Measurements from ENCODE around the gene ZSCAN5A. TPM values are rescaled to one million over a fixed set of nuclear protein-coding genes. Genes with fewer than 3 reads are reported as not detected.
"Not testable (repeated sequence)": the region's sequence is repeated elsewhere in the genome, so short reads cannot be mapped to it uniquely, and the experiment has no call there.

ZSCAN5A gene
- total RNA-seq, 4 donors from 2014 or later = 1.3 to 20.7 (median 12.3) TPM

- no peaks in the 10 kb centered on the region for H3K4me1 ChIP-seq
- TF ChIP-seq, protein P1, sequence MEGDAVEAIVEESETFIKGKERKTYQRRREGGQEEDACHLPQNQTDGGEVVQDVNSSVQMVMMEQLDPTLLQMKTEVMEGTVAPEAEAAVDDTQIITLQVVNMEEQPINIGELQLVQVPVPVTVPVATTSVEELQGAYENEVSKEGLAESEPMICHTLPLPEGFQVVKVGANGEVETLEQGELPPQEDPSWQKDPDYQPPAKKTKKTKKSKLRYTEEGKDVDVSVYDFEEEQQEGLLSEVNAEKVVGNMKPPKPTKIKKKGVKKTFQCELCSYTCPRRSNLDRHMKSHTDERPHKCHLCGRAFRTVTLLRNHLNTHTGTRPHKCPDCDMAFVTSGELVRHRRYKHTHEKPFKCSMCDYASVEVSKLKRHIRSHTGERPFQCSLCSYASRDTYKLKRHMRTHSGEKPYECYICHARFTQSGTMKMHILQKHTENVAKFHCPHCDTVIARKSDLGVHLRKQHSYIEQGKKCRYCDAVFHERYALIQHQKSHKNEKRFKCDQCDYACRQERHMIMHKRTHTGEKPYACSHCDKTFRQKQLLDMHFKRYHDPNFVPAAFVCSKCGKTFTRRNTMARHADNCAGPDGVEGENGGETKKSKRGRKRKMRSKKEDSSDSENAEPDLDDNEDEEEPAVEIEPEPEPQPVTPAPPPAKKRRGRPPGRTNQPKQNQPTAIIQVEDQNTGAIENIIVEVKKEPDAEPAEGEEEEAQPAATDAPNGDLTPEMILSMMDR (IDR thresholded peaks at IDR 0.05) = no peak
- TF ChIP-seq POLR2A (IDR thresholded peaks at IDR 0.05) = no peak
- H3K27me3 ChIP-seq = no peaks in the 10 kb centered on the region
- H3K9me3 ChIP-seq = no peaks in the 10 kb centered on the region
- H3K4me3 ChIP-seq = no peak overlapping the region
- H3K36me3 ChIP-seq = no peaks in the 10 kb centered on the region
- no peak overlapping the region for H3K27ac ChIP-seq
- DNase-seq = no peak
- intact Hi-C loops (cut with DNase I; ENCODE audit: low total_unique reads) = no loop called here
These were observed 115.0 kb downstream of the ZSCAN5A start for GRCh38 chr19:56199687-56200086.

- H3K36me3 ChIP-seq; H3K27me3 ChIP-seq; H3K9me3 ChIP-seq; H3K4me3 ChIP-seq; intact Hi-C loops (cut with DNase I; ENCODE audit: low total_unique reads); DNase-seq; H3K4me1 ChIP-seq; H3K27ac ChIP-seq: not testable (repeated sequence)
These were observed 117.0 kb downstream of the ZSCAN5A start, which contains the start of gene ZSCAN5B for GRCh38 chr19:56197646-56198045. Gene ZSCAN5B (minus strand): TSS chr19:56197783. CDS start chr19:56193052, 4,731 bp downstream.

DNA sequence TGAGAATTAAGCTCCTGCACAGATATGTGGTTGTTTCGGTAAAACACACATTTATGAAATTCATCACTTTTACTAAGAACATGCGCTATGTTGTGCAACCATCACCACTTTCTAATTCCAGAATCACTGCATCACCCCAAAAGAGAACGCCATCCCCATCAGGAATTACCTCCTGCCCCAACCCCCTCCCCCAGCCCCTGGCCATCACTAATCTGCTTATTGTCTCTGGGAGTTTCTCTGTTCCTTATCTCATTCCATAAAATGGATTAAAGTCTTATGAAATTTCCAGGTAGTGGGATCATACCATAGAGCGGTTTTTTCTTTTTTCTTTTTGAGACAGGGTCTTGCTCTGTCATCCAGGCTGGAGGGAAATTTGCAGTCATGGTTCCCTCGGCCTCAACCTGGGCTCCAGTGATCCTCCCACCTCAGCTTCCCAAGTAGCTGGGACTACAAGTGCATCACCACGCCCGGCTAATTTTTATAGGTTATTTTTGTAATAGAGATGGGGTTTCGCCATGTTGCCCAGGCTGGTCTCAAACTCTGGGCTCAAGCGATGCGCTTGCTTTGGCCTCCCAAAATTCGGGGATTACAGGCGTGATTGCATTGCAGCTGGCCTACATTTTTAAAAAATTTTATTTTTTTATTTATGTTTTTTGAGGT is 120.5 kb downstream of the ZSCAN5A start:
- Histone ChIP-seq H3K36me3 (no peaks in the 10 kb centered on the region), H3K9me3 (no peaks in the 10 kb centered on the region), H3K27me3 (no peaks in the 10 kb centered on the region), H3K27ac (no peak overlapping the region), H3K4me3 (no peak overlapping the region), H3K4me1 (no peaks in the 10 kb centered on the region)
- DNase-seq = no peak
- TF ChIP-seq POLR2A (IDR thresholded peaks at IDR 0.05) = no peak
- TF ChIP-seq, protein P1 (IDR thresholded peaks at IDR 0.05) = no peak
- intact Hi-C loops (cut with DNase I; ENCODE audit: low total_unique reads) = no loop called here

- no peak for DNase-seq
- intact Hi-C loops (cut with DNase I; ENCODE audit: low total_unique reads) = no loop called here
- Histone ChIP-seq H3K27me3 (no peaks in the 10 kb centered on the region), H3K9me3 (no peaks in the 10 kb centered on the region), H3K27ac (no peak overlapping the region), H3K4me1 (no peaks in the 10 kb centered on the region), H3K36me3 (no peaks in the 10 kb centered on the region), H3K4me3 (no peak overlapping the region)
- TF ChIP-seq, protein P1 (IDR thresholded peaks at IDR 0.05) = no peak
- TF ChIP-seq POLR2A (IDR thresholded peaks at IDR 0.05) = no peak
These were observed 122.9 kb downstream of the ZSCAN5A start for GRCh38 chr19:56191711-56192110.

GRCh38 chr19:56191115-56191514 is 123.5 kb downstream of the ZSCAN5A start:
- no peak for TF ChIP-seq POLR2A (IDR thresholded peaks at IDR 0.05)
- TF ChIP-seq, protein P1 (IDR thresholded peaks at IDR 0.05) = no peak

More at GRCh38 chr19:56191115-56191514, 123.5 kb downstream of the ZSCAN5A start:
- no peaks in the 10 kb centered on the region for H3K27me3 ChIP-seq
- no peak overlapping the region for H3K4me3 ChIP-seq
- H3K4me1 ChIP-seq = no peaks in the 10 kb centered on the region
- no peaks in the 10 kb centered on the region for H3K9me3 ChIP-seq
- no peak for DNase-seq
- intact Hi-C loops (cut with DNase I; ENCODE audit: low total_unique reads) = no loop called here
- no peaks in the 10 kb centered on the region for H3K36me3 ChIP-seq
- no peak overlapping the region for H3K27ac ChIP-seq

Data from uterus (tissue), 4 donors.